GM04504 (cell line): ENCODE measurements around the gene ELMO1.

Experiments used
- DNase-seq: peaks from one replicate; pipeline ENCODE4 v3.0.0-alpha.2; 2012; ENCODE audit warnings: low read depth

ELMO1 gene

GRCh38 chr7:37118004-37118403, 330.7 kb downstream of the ELMO1 start:
- DNase-seq: no peak

GRCh38 chr7:37117292-37117691, 331.4 kb downstream of the ELMO1 start:
- no peak for DNase-seq

DNA sequence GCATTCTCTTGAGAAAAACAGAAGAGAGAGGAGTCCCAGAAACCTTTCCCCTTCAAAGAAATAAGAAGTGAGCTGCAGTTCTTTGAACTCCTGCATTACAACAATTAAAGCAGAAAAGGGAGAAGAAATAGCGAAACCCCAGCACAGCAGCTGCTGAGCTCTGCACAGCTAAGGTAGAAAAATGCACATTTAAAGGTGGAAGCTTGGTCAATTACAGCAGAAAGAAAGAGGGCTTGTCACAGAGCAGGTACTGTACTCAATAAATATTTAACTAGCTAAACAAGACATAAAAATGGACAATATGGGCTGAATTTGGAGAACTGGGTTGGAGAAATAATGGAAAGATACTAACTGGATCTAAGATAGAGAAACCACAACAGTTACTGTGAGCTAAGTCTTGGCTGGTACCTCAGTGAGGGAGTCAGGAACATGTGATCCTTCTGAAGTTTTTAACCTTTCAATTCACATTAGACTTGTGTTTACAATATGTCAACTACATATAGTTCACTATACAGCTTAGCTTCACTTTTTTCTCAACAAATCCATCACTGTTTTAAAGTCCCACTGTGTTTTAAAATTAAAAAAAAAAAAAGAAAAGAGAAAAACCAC, 332.5 kb downstream of the ELMO1 start:
- no peak for DNase-seq

DNA sequence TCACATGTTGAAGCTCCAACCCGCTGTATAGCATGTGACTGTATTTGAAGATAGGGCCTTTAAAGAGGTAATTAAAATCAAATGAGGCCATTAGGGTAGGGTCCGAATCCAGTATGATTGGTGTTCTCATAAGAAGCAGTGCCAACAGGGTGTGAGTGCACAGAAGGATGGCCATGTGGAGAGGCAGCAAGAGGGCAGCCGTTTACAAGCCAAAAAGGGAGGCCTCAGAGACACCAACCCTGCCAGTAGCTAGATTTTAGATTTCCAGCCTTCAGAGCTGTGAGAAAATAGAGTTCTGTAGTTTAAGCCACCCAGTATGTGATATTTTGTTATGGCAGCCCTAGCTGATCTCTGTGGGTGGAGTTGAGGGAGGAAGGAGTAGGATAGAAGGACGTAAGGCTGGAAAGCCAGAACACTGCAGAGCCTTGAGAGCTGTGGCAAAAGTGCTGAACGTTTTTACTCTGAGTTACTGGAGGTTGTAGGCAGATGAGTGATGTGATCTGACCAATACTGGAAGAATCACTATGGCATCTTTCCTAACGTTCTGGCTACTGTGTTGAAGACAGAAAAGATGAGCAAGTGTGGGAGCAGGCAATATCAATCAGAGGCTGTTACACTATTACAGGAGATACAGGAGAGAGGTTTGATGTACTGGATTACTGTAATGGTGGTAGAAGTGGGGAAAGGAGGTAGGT, 334.9 kb downstream of the ELMO1 start:
- no peak for DNase-seq

GRCh38 chr7:37112876-37113275, 335.8 kb downstream of the ELMO1 start:
- no peak for DNase-seq

DNA sequence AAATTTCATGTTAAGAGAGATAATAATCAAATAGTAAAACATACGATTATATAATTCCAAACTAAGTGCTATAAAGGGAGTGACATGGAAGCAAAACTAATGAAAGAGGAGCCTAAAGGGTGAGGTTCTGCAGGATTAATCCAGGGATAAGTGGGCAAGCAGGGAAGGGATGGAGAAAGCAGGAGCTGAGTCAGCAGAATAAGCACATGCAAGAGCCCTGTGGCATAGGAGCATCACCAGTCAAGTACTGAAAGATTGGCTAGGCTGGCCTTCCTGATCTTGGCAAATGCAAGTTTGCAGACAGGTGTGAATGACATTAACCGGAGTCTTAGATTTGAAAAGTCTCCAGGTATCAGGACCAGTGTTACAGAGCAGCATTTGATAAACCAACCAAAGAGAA, 336.4 kb downstream of the ELMO1 start:
- no peak for DNase-seq

DNA sequence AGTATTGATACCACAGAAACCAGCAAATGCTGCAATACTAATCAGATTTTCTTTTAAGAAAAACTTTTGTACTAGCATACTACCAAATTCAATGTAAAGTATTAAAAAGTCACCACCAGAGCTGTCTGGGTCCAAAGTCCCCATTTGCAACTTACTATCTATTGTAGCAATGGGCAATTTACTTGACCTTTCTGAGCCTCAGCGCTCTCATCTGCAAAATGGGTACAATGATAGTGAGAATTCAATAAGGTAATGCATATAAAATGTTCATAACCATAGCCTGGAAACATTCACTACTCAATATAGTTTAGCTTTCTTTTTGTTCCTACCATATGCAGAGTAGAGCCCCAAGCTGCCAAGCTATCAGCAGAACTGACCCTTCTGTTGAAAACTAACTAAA, 337.2 kb downstream of the ELMO1 start:
- DNase-seq: no peak

DNA sequence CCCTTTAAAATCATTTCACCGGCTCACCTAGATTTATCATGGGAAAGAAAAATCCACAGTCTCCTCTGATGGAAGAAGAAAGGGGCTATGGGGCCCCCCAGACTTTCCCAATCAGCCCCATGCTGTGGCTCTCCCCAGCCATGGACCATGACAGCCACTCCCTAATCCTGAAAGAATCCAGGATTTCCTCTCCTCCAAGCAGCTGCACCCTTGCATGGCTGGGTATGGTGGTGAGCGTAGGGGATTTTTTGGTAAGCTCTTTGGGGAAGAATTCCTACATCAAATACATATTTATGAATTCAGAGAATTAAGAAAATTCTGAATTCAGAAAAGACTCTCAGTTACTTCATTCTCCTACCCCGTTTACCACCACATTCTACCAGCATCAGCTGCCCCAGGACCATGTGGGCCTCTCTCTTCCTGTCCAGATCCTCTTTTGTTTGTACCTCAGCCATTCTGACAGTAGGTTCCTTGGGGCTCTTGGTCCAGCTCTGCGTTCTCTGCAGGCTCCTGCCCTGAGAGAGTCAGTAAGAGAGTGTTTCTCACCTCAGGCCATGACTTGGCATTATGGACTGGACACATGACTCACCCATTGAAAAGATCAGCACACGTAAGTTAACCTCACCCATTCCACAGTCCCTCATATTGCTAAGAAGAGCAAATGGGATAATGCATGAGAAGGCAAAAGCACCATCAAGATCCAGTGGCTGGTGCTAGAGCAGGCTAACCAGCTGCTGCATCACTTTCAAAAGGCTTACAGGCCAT, 337.8 kb downstream of the ELMO1 start:
- no peak for DNase-seq

DNA sequence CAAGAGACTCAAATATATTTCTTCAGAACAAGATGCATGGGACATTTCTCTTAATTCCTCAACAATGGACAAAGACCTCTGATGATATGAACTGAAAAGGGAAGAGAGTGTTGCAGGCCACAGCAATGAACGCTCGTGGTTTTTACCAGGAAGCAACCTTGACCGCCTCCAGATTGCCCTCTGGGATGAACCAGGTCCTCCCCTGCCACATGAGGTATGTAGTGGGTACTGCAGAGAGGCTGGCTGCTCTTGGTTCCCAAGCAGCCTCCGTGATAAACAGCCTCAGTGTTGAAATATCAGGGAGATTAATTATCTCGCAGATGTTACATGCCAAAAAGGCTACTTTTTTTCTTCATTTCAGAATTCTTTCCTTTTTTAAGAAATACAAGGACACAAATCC, 338.8 kb downstream of the ELMO1 start:
- DNase-seq: no peak

- no peak for DNase-seq
These were observed 339.5 kb downstream of the ELMO1 start for GRCh38 chr7:37109016-37109683.

DNA sequence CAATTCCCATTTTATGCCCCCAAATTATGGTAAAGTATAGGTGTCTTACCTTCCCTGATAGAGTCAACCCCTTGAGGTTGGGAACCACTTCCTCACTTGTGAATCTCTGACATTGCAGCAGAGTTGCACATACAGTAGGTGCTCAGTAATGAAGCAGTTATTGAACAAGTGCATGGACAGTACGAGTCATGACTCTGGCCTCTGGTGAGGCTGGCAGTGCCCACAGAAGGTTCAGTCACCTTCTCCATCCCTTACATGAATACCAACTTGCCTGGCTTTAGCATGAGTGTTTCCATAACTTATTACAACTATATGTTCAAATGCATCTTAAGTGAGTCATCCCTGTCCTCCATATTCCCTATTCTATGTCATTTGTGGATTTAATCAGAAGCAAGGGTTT, 340.0 kb downstream of the ELMO1 start:
- DNase-seq: no peak

DNA sequence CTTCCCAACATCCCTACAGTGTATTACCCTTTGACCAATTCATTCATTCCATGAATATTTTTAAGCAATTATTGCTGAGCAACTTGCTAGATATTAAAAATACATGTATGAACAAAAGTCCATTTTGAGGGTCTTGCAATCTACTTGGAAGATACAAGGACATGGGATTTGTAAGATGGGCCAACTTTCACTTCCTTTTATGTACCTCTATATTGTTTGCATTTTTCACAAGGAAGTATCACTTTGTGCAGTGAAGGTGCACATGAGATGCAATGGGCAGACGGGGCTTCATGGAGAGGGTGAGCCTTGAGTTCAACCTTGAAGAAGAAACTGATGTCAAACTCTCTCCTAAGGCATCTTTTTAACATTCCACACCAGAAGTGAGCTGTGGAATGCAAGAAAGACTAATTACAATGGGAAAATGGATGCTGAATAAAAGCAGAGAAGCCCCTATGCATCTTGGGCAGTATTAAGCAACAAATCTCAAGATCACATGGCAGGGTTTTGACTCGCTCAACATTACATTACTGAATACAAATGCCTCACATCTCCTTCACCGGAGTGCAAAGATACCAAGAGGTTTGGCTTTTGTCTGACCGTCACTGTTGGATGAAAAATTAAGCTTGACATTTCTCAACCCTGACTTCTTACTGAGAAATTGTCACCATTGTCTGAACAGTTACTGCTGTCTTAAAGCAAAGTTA, 341.5 kb downstream of the ELMO1 start:
- no peak for DNase-seq

- DNase-seq: no peak
These were observed 342.9 kb downstream of the ELMO1 start for GRCh38 chr7:37105762-37106161.

- no peak for DNase-seq
These were observed 343.7 kb downstream of the ELMO1 start for GRCh38 chr7:37104822-37105518.

- DNase-seq: no peak
These were observed 346.0 kb downstream of the ELMO1 start for GRCh38 chr7:37102518-37103137.

GRCh38 chr7:37100735-37101331, 347.8 kb downstream of the ELMO1 start:
- no peak for DNase-seq

DNA sequence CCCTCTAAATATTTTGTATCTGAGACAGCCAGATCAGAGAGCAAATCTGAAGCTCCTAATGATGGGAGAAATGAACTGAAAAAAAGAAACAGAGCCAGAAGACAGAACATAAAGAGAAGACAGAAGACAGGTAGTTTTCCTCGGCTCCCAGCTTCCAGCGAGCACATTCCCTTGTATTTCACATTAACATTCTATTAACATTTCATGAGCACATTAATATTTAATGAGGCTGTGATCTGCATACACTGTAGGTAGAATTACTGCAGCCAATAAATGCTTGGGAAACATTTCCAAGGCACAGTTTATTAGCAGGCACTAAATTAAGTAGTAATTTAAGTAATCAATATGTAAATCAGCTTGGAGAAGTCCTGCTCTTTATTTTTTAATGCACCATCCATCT, 349.9 kb downstream of the ELMO1 start:
- no peak for DNase-seq

- DNase-seq: no peak
These were observed 350.7 kb downstream of the ELMO1 start for GRCh38 chr7:37097983-37098382.

DNA sequence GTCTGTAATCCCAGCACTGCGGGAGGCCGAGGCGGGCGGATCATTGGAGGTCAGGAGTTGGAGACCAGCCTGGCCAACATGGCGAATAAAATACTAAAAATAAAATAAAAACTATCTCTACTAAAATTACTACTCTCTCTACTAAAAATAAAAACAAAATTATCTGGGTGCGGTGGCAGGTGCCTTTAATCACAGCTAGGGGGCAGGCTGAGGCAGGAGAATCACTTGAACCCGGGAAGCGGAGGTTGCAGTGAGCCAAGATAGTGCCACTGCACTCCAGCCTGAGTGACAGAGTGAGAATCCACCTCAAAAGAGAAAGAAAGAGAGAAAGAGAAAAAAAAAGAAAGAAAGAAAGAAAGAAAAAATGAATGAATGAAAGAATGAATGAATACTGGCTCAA, 351.4 kb downstream of the ELMO1 start:
- no peak for DNase-seq

DNA sequence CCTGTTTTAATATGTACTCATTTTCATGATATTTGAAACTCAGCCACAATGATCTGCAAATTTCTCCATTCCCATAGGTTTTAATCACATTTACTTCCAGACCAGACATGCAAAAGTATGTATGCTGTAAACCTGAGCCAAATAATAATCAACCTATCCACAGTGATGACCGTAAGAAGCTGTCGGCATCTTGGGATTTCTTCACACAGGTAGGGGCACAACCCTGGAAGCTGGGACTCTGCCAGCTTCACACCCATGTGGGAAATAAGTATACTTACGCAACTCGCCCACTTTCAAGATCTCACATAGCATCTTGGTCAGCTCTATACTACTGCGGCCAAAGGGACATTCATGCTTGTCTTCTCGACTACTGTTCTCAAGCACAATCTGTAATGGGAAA, 352.3 kb downstream of the ELMO1 start:
- no peak for DNase-seq

GRCh38 chr7:37095122-37095521, 353.5 kb downstream of the ELMO1 start:
- no peak for DNase-seq
